BLaER1 (cell line): ENCODE results near the gene CFAP299.
"Not testable (repeated sequence)": the region's sequence is repeated elsewhere in the genome, so short reads cannot be mapped to it uniquely, and the experiment has no call there.

Source experiments
- H3K27ac ChIP-seq: shearing (Covaris generic); formaldehyde crosslinking; 2 replicates; pipeline ENCODE4 v1.8.1; 2022
- H3K27me3 ChIP-seq: shearing (Covaris generic); formaldehyde crosslinking; 2 replicates; pipeline ENCODE4 v1.8.1; 2022
- H3K36me3 ChIP-seq: shearing (Covaris generic); formaldehyde crosslinking; 2 replicates; pipeline ENCODE4 v1.8.1; 2022
- H3K4me1 ChIP-seq: shearing (Covaris generic); formaldehyde crosslinking; 2 replicates; pipeline ENCODE4 v1.8.1; 2022
- H3K4me2 ChIP-seq: shearing (Covaris generic); formaldehyde crosslinking; 2 replicates; pipeline ENCODE4 v1.8.1; 2022
- H3K4me3 ChIP-seq: shearing (Covaris generic); formaldehyde crosslinking; 2 replicates; pipeline ENCODE4 v1.8.1; 2022
- H3K9ac ChIP-seq: shearing (Covaris generic); formaldehyde crosslinking; 2 replicates; pipeline ENCODE4 v1.8.1; 2022
- H3K9me3 ChIP-seq: shearing (Covaris generic); formaldehyde crosslinking; 2 replicates; pipeline ENCODE4 v1.8.1; 2022
- H4K20me1 ChIP-seq: shearing (Covaris generic); formaldehyde crosslinking; 2 replicates; pipeline ENCODE4 v1.8.1; 2022
- Cebpa-rat ChIP-seq: shearing (Covaris generic); IDR thresholded peaks from 2 replicates; pipeline ENCODE4 v1.8.1; 2022

CFAP299 gene

DNA sequence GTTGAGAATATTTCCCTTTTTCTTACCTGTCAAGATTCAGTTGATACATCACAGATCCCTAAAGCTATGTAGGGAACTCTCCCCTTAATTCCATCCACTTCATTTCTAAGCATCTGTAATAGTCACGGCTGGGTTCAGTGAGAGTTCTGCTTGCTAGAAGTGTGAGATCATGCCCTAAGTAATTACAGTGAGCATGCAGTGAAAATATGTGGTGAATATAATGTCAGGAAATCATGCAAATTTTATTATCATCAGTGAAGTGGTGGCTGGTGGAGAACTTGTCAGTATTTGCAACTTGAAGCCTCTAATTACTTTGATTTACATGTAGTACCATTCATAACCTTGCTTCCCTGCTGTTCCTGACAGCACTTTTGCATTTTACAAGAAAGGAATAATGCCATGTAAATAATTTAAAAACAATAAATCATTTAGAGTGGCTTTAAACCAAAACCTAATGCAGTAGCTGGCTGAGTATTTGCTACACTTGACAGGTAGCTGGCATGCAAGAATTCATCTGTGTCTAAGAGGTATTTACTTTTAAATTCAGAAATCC lies 28.3 kb upstream of the CFAP299 start:
- no peak for TF ChIP-seq Cebpa-rat
- no peaks in the 10 kb centered on the region for H3K36me3 ChIP-seq
- no peaks in the 10 kb centered on the region for H3K4me1 ChIP-seq
- no peak overlapping the region for H3K9ac ChIP-seq
- no peak overlapping the region for H3K4me3 ChIP-seq
- no peak overlapping the region for H3K4me2 ChIP-seq
- no peak overlapping the region for H3K27ac ChIP-seq
- no peaks in the 10 kb centered on the region for H3K9me3 ChIP-seq
- no peaks in the 10 kb centered on the region for H4K20me1 ChIP-seq
- H3K27me3 ChIP-seq = no peaks in the 10 kb centered on the region

DNA sequence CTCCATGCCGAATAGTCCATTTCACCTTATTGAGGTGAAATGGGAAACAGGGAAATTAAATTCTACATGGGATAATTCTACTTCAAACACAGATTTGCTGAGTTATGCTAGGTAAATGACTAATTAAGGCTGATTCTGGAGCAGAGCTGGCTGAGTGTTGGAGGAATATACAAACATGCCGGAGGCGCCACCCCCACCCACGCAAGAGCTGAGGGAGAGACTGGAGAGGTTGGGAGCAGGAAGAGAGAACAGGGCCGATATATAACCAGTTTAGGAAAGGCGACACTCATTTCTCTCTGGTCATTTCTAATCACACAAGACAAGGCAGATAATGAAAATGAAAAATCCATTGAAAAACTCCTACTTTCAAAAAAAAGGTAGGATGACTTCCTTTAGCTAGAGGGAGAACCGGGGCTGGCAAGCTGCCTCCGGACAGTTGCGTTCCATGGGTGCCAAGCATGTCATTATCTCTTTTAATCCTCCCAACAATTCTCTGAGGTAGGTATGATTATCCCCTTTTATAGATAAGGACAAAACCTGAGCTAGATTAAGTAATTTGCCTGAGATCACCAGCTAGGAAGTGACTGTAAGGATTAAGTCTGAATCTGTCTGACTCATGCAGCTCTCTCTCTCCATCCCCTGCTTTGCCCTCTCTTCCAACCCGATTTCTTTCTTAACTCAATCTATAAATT lies 27.6 kb upstream of the CFAP299 start:
- no peak overlapping the region for H3K9ac ChIP-seq
- no peak overlapping the region for H3K4me3 ChIP-seq
- H3K27me3 ChIP-seq = no peaks in the 10 kb centered on the region
- no peaks in the 10 kb centered on the region for H3K4me1 ChIP-seq
- H3K36me3 ChIP-seq = no peaks in the 10 kb centered on the region
- H3K9me3 ChIP-seq = no peaks in the 10 kb centered on the region
- H3K27ac ChIP-seq = no peak overlapping the region
- H4K20me1 ChIP-seq = no peaks in the 10 kb centered on the region
- no peak for TF ChIP-seq Cebpa-rat
- H3K4me2 ChIP-seq = no peak overlapping the region

- Histone ChIP-seq H3K4me1 (no peaks in the 10 kb centered on the region), H4K20me1 (no peaks in the 10 kb centered on the region), H3K9ac (no peak overlapping the region), H3K9me3 (no peaks in the 10 kb centered on the region), H3K27me3 (no peaks in the 10 kb centered on the region), H3K27ac (no peak overlapping the region), H3K4me3 (no peak overlapping the region), H3K4me2 (no peak overlapping the region), H3K36me3 (no peaks in the 10 kb centered on the region)
- no peak for TF ChIP-seq Cebpa-rat
Measured at GRCh38 chr4:80308466-80308822, 27.1 kb upstream of the CFAP299 start.

- Histone ChIP-seq H3K27ac (no peak overlapping the region), H3K9me3 (no peaks in the 10 kb centered on the region), H3K9ac (no peak overlapping the region), H3K4me1 (no peaks in the 10 kb centered on the region), H3K36me3 (no peaks in the 10 kb centered on the region), H3K27me3 (no peaks in the 10 kb centered on the region), H4K20me1 (no peaks in the 10 kb centered on the region), H3K4me2 (no peak overlapping the region), H3K4me3 (no peak overlapping the region)
- TF ChIP-seq Cebpa-rat = no peak
Measured at GRCh38 chr4:80309294-80310004, 26.1 kb upstream of the CFAP299 start.

- Histone ChIP-seq H3K27me3 (no peaks in the 10 kb centered on the region), H3K36me3 (no peaks in the 10 kb centered on the region), H3K9ac (no peak overlapping the region), H3K4me1 (no peaks in the 10 kb centered on the region), H3K27ac (no peak overlapping the region), H3K9me3 (no peaks in the 10 kb centered on the region), H3K4me2 (no peak overlapping the region), H4K20me1 (no peaks in the 10 kb centered on the region), H3K4me3 (no peak overlapping the region)
- no peak for TF ChIP-seq Cebpa-rat
Measured at GRCh38 chr4:80311130-80311529, 24.4 kb upstream of the CFAP299 start.

GRCh38 chr4:80312124-80312523 lies 23.4 kb upstream of the CFAP299 start:
- no peaks in the 10 kb centered on the region for H3K4me1 ChIP-seq
- no peaks in the 10 kb centered on the region for H4K20me1 ChIP-seq
- H3K27me3 ChIP-seq = no peaks in the 10 kb centered on the region
- no peak overlapping the region for H3K4me2 ChIP-seq
- H3K36me3 ChIP-seq = no peaks in the 10 kb centered on the region
- no peak overlapping the region for H3K27ac ChIP-seq
- TF ChIP-seq Cebpa-rat = no peak
- H3K9ac ChIP-seq = no peak overlapping the region
- H3K4me3 ChIP-seq = no peak overlapping the region
- H3K9me3 ChIP-seq = no peaks in the 10 kb centered on the region

DNA sequence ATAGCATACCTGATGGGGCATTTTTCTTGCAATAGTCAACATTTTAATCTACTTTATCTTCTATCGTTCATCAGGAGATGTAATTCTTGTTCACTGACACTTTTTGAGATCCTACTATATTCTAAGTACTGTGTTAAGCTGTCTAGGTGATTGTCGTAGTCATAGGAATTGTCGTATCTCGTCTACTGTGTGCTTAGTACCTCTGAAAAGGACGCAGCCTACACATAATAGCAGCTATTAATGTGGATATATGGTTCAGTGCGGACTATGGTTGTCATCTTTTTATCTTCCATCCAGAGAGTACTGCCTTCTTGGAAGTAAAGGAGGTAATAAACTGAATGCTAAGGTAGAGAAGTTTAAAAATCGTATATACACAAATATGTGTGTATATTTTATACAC lies 21.9 kb upstream of the CFAP299 start:
- Histone ChIP-seq H3K27ac (no peak overlapping the region), H3K27me3 (no peaks in the 10 kb centered on the region)
- no peak for TF ChIP-seq Cebpa-rat

DNA sequence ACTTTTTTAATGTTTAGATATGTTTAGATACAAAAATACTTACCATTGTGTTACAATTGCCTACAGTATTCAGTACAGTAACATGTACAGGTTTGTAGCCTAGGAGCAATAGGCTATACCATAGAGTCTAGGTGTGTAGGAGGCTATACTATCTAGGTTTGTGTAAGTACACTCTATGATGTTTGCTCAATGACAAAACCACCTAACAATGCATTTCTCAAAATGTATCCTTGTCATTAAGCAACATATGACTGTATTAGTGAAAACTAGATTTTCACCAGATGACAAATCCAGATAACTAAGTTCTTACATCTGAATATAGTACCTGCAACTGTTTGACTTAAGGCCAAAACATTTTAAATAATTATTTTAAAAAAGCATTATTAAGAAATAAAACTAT lies 19.7 kb upstream of the CFAP299 start:
- H4K20me1 ChIP-seq, H3K4me1 ChIP-seq, H3K9ac ChIP-seq, H3K27me3 ChIP-seq, H3K27ac ChIP-seq, H3K36me3 ChIP-seq, H3K9me3 ChIP-seq, H3K4me3 ChIP-seq, H3K4me2 ChIP-seq: not testable (repeated sequence)

More for the DNA sequence above, 21.9 kb upstream of the CFAP299 start:
- Histone ChIP-seq H3K4me2 (no peak overlapping the region), H3K9ac (no peak overlapping the region), H3K4me1 (no peaks in the 10 kb centered on the region), H3K36me3 (no peaks in the 10 kb centered on the region), H3K9me3 (no peaks in the 10 kb centered on the region), H4K20me1 (no peaks in the 10 kb centered on the region), H3K4me3 (no peak overlapping the region)

DNA sequence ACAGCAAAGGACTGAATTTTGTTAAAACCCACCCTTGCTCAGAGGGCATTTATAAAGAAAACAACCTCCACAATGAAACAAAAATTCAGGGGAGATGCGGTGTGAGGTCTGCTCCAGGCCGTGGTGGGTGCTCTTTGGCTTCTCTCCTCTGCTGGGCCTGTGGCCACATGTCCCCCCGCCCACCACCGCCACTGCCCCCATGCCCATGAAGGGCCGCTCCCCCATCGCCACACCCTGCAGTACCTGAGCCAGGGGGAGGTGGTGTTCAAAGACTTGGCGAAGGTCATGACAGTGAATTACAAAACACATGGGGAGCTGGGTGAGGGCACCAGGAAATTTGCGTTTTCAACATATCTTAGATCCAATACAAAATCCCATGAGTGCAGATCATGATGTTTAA lies 14.2 kb upstream of the CFAP299 start:
- no peaks in the 10 kb centered on the region for H3K27me3 ChIP-seq
- no peaks in the 10 kb centered on the region for H4K20me1 ChIP-seq
- no peak overlapping the region for H3K4me2 ChIP-seq
- no peak overlapping the region for H3K9ac ChIP-seq
- no peaks in the 10 kb centered on the region for H3K36me3 ChIP-seq
- H3K27ac ChIP-seq = no peak overlapping the region
- TF ChIP-seq Cebpa-rat = no peak
- no peaks in the 10 kb centered on the region for H3K4me1 ChIP-seq
- no peak overlapping the region for H3K4me3 ChIP-seq
- H3K9me3 ChIP-seq = no peaks in the 10 kb centered on the region

- H3K27ac ChIP-seq = no peak overlapping the region
- no peaks in the 10 kb centered on the region for H3K27me3 ChIP-seq
- no peak overlapping the region for H3K4me3 ChIP-seq
- no peaks in the 10 kb centered on the region for H3K4me1 ChIP-seq
- no peak overlapping the region for H3K4me2 ChIP-seq
- H3K36me3 ChIP-seq = no peaks in the 10 kb centered on the region
- no peaks in the 10 kb centered on the region for H4K20me1 ChIP-seq
- no peaks in the 10 kb centered on the region for H3K9me3 ChIP-seq
- no peak overlapping the region for H3K9ac ChIP-seq
- TF ChIP-seq Cebpa-rat = no peak
Measured at GRCh38 chr4:80321776-80322175, 13.8 kb upstream of the CFAP299 start.
